Heart right ventricle (tissue), 16 donors: ENCODE measurements around the gene TBC1D26. TPM values are rescaled to one million over a fixed set of nuclear protein-coding genes. Genes with fewer than 3 reads are reported as not detected.
"Not testable (repeated sequence)": the region's sequence is repeated elsewhere in the genome, so short reads cannot be mapped to it uniquely, and the experiment has no call there.

Experiments
- ATAC-seq, 8 donors: fragments of 200-7000 bp; cut with Tn5 transposase; one replicate each; pipeline ENCODE4 v1.9.1; 2020; ENCODE audit warnings: mild to moderate bottlenecking in 8 of 8, moderate library complexity in 8 of 8, moderate number of reproducible peaks in 1 of 8
- DNase-seq, 2 donors: peaks; one replicate each; pipeline ENCODE4 v3.0.0-alpha.2; 2020
- H3K27ac ChIP-seq, 10 donors: fragments of 200-600 bp; sonication (generic) in 2 of 10; one replicate each; pipeline versions ENCODE4 v1.5.0 to v1.8.0; 2020 to 2022; ENCODE audit warnings: mild to moderate bottlenecking in 3 of 10
- H3K27me3 ChIP-seq, 7 donors: fragments of 200-600 bp; one replicate each; pipeline ENCODE4 v1.8.0; 2021 to 2022; ENCODE audit warnings: mild to moderate bottlenecking in 2 of 7
- H3K36me3 ChIP-seq, 9 donors: fragments of 200-600 bp; sonication (generic) in 1 of 9; one replicate each; pipeline versions ENCODE4 v1.5.0 to v1.8.0; 2020 to 2022; ENCODE audit warnings: mild to moderate bottlenecking in 2 of 9
- H3K4me1 ChIP-seq, 9 donors: fragments of 200-600 bp; sonication (generic) in 1 of 9; one replicate each; pipeline versions ENCODE4 v1.5.0 to v1.8.0; 2020 to 2022; ENCODE audit warnings: mild to moderate bottlenecking in 4 of 9
- H3K4me3 ChIP-seq, 10 donors: fragments of 200-600 bp; sonication (generic) in 2 of 10; one replicate each; pipeline versions ENCODE4 v1.5.0 to v1.8.0; 2020 to 2022; ENCODE audit warnings: mild to moderate bottlenecking in 7 of 10, moderate library complexity in 2 of 10
- H3K9me3 ChIP-seq, 11 donors: fragments of 200-600 bp in 10 of 11; sonication (generic) in 2 of 11; one replicate each; pipeline versions ENCODE4 v1.5.0 to v1.8.0; 2013 to 2022; ENCODE audit warnings: mild to moderate bottlenecking in 2 of 11, control low read depth in 1 of 11, moderate library complexity in 1 of 11
- WGBS, 2 donors: extraction: QIAGEN DNeasy Blood & Tissue Kit; methylation state at CpG; one replicate each; pipeline ENCODE4 v1.1.7; 2013; ENCODE audit warnings: inconsistent platforms in 1 of 2; 5-methylcytosine and 5-hydroxymethylcytosine counted together
- intact Hi-C, 10 donors: fragments of 100-400 bp; cut with DNase I; formaldehyde crosslinking; loops; one replicate each; pipeline versions ENCODE4 v1.11.1 to v1.14.2; 2022
- long read RNA-seq, 3 donors: library from polyadenylated mRNA; unstranded; transcript quantifications; one replicate each; pipeline ENCODE4 v2.0.0, GENCODE V29; 2020 to 2021
- polyA plus RNA-seq, 2 donors: library from polyadenylated mRNA; stranded (reverse); fragments of 200-250 nt; gene quantifications; one replicate each; pipeline ENCODE4 v1.2.3, GENCODE V29; 2013
- total RNA-seq, 10 donors: library from RNA; stranded (reverse); fragmentation: NEBNext Ultra II Directional in 3 of 10; extraction: Animal tissue kit (Norgen Biotek cat#: 25700) in 3 of 10; gene quantifications; one replicate each; pipeline versions ENCODE4 v1.2.1 to v1.2.4, GENCODE V29; 2021 to 2023
- TF ChIP-seq, protein P1 (sequence below), 9 donors: fragments of 200-600 bp; sonication (generic) in 2 of 9; IDR thresholded peaks; one replicate each; pipeline versions ENCODE4 v1.5.0 to v1.8.0; 2021 to 2022; ENCODE audit warnings: antibody characterized with exemption in 9 of 9, mild to moderate bottlenecking in 5 of 9, moderate library complexity in 1 of 9
- donor health status: Arrhythmogenic right ventricular cardiomyopathy.
- donor health status: ischemic (EF 13 %, LVEDD 7.1; RV severe dilation, severe dysfunction).
- donor health status: healthy with polysubstance abuse.
- donor health status: DM: no; HTN: yes; CAD: no.
- donor health status: DM: no; HTN: no; CAD: no.
- donor health status: ischemic (EF 25% LVEDD 6.9; RV normal size, moderate dysfunction).
- donor health status: ischemic (EF 25% LVEDD 5.7; RV mildly dilated, moderate dysfunction).
- donor health status: healthy.
- donor health status: DM: yes; HTN: yes; CAD: no.
- donor health status: Ischemic cardiomyopathy.
- donor health status: ischemic (EF 35%, LVEDD 5.7; RV mildly dilated, moderate dysfunction).
- donor health status: nonischemic (EF 11% LVEDD 7.7; RV severe dilation, severe dysfunction).
- donor health status: DM: yes; HTN: yes; CAD: no.
- donor health status: PGD.
- donor health status: ischemic (EF 29% LVEDD 5.4; RV normal size, mild dysfunction).
- donor health status: nonischemic (EF 23%, LVEDD 6.1; RV moderate dilation, normal function).

Gene TBC1D26
- not detected for total RNA-seq
- under 1 TPM in 1 of 2 donors, not detected in 1; 0.07 TPM for polyA plus RNA-seq
- long read RNA-seq, donor 1 = 0 reads
- long read RNA-seq, donor 2 = 0 reads
- long read RNA-seq, donor 3 = 0 reads

GRCh38 chr17:15731900-15732299 is at the start of gene TBC1D26:
Gene TBC1D26, plus strand, starts transcription at chr17:15732283. Its CDS starts 3,066 bp downstream, at chr17:15735349.
- H3K36me3 ChIP-seq, H3K9me3 ChIP-seq, ATAC-seq, DNase-seq, intact Hi-C loops, H3K4me3 ChIP-seq, H3K4me1 ChIP-seq, H3K27me3 ChIP-seq, H3K27ac ChIP-seq: not testable (repeated sequence)
- WGBS, 2 donors = 77 to 87% methylated on average over 8 to 10 of the region's 10 CpGs

DNA sequence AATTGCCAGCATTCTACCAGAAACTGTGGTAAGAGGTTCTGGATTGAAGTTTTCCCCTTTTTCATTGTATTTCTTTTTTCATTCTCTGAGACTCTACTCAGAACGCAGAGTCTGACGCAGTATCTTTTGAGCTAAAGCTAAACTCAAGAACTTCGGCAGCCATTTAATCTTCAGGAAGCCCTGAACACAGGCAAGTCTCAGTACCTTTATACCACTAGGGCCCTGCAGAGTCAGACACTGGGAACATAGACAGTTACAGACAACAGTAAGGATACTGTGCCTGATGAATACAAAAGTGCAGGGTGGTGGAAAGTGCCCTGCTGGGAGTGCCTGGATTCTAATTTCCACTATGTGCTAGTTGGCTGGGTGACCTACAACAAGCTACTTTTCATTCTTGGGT is 48.9 kb upstream of the TBC1D26 start:
- ATAC-seq, H3K27me3 ChIP-seq: not testable (repeated sequence)
- 93 to 96% methylated on average over 3 of the region's 3 CpGs for WGBS, 2 donors

DNA sequence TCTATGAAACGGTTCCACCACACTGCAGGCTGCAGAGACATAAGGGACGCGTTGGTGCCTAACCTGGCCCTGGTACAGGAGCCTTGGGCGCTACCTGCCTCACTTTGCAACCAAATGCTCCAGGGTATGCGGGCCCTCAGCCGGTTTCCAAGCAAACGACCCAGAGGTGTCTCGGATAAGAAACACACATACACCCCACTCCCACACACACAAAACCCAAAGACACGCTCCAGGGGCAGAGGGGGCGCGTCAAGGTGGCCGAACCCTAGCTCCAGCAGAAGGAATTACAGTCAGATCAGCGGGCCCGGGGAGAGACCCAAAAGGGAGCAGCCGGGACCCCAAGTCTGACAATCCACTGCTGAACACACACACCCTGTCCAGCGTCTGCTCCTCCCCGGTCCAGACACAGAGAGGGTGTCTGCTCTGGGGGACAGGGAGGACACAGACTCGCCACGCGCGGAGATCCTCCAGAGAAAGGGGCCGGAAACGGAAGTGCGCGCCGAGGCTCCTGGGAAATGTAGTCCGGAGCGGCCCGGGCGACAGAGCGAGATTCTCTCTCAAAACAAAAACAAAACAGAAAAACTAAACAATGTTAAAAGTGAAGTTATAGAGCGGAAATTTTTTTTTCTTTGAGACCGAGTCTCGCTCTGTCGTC is 48.1 kb upstream of the TBC1D26 start, which contains the start of gene TRIM16:
TSS of gene TRIM16 (minus strand) at position 488 of the 655 bp plus-strand sequence. CDS start 32,702 bp downstream, outside the sequence.
- H3K9me3 ChIP-seq, H3K36me3 ChIP-seq, H3K4me1 ChIP-seq, H3K27me3 ChIP-seq, intact Hi-C loops: not testable (repeated sequence)
- Histone ChIP-seq H3K4me3 (peak within 1 kb of the TSS; percentile 30 to 69 (median 62)), H3K27ac (peak within 1 kb of the TSS in 9 of 10 donors; percentile 38 to 81 (median 60))
- ATAC-seq = peak; percentile 89 to 98 (median 96)
- TF ChIP-seq, protein P1, sequence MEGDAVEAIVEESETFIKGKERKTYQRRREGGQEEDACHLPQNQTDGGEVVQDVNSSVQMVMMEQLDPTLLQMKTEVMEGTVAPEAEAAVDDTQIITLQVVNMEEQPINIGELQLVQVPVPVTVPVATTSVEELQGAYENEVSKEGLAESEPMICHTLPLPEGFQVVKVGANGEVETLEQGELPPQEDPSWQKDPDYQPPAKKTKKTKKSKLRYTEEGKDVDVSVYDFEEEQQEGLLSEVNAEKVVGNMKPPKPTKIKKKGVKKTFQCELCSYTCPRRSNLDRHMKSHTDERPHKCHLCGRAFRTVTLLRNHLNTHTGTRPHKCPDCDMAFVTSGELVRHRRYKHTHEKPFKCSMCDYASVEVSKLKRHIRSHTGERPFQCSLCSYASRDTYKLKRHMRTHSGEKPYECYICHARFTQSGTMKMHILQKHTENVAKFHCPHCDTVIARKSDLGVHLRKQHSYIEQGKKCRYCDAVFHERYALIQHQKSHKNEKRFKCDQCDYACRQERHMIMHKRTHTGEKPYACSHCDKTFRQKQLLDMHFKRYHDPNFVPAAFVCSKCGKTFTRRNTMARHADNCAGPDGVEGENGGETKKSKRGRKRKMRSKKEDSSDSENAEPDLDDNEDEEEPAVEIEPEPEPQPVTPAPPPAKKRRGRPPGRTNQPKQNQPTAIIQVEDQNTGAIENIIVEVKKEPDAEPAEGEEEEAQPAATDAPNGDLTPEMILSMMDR (IDR thresholded peaks at IDR 0.05) = peak in 2 of 9 donors; percentile 22 to 43
- 1 to 3% methylated on average over 29 to 35 of the region's 35 CpGs for WGBS, 2 donors
- DNase-seq = peak; percentile 81 to 85

More for the DNA sequence above, 48.9 kb upstream of the TBC1D26 start:
- intact Hi-C loops, H3K27ac ChIP-seq, H3K9me3 ChIP-seq, DNase-seq, H3K4me1 ChIP-seq, H3K36me3 ChIP-seq: not testable (repeated sequence)
- H3K4me3 ChIP-seq = peak overlapping the region in 1 of 10 donors; percentile 67

DNA sequence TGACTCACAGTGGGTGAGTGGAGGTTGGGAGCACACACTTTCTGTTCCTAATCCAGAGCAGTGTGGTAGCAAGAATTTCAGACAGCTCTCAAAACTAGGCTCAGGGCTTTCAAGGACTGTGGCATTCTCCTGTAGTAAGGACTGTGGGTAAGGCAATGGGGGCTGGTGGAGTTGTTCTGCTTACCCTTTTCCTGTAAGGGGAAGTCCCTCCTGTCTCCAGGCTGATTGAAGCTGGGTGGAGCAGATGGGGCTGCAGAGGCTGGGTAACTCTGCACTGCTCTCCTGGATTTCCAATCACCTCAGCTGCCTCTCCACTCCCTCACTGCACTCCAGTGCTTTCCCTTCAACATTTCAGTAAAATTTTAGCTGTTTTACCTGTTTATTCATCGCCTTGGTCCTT is 44.6 kb upstream of the TBC1D26 start:
- H3K4me3 ChIP-seq, H3K9me3 ChIP-seq, H3K4me1 ChIP-seq, H3K27ac ChIP-seq, H3K27me3 ChIP-seq, intact Hi-C loops, ATAC-seq, DNase-seq, H3K36me3 ChIP-seq: not testable (repeated sequence)
- 90 to 100% methylated on average over 1 of the region's 1 CpG for WGBS, 2 donors

DNA sequence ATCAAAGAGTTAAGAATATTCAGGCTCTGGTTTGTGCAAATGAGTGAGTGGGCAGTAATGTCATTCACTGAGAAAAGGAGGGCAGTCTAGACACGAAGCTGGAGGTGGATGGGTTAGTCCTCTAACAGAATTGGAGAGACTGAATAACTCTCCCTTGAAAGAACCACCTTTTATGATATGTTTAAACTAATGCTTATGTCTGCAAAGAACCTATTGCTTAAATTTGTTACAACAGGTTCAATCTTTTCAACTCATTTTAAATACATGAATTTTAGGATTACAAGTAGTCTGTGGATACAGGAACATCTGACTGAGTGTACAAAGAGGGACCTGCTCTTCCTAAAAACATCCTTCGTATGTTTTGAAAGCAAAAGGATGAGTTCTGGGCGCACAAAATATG is 33.1 kb upstream of the TBC1D26 start:
- H3K36me3 ChIP-seq, intact Hi-C loops, DNase-seq, H3K9me3 ChIP-seq, H3K27me3 ChIP-seq, H3K4me1 ChIP-seq, ATAC-seq: not testable (repeated sequence)
- WGBS, 2 donors = 0 to 14% methylated on average over 1 of the region's 3 CpGs
- Histone ChIP-seq H3K4me3 (peak overlapping the region in 9 of 10 donors; percentile 46 to 65 (median 58)), H3K27ac (peak overlapping the region in 7 of 10 donors; percentile 27 to 70 (median 50))

GRCh38 chr17:15699413-15699924 is 32.6 kb upstream of the TBC1D26 start, which contains the start of gene ZNF286A:
Gene ZNF286A, plus strand, starts transcription at chr17:15699752. Its CDS starts 578 bp downstream, at chr17:15700330.
- H3K9me3 ChIP-seq, H3K27me3 ChIP-seq, H3K4me1 ChIP-seq, intact Hi-C loops, H3K36me3 ChIP-seq: not testable (repeated sequence)
- Histone ChIP-seq H3K27ac (peak within 1 kb of the TSS in 8 of 10 donors; percentile 27 to 70 (median 43)), H3K4me3 (peak within 1 kb of the TSS; percentile 22 to 65 (median 58))
- 0 to 1% methylated on average over 44 of the region's 44 CpGs for WGBS, 2 donors
- DNase-seq (peak; percentile 97 to 99), ATAC-seq (peak; percentile 99 to 100 (median 100))

- Histone ChIP-seq H3K4me3 (peak overlapping the region; percentile 22 to 65 (median 58)), H3K27ac (peak overlapping the region in 5 of 10 donors; percentile 27 to 70 (median 63)), H3K36me3 (peaks cover 0 to 14% (median 0%) of the 10 kb centered on the region in 9 donors)
- DNase-seq, intact Hi-C loops, H3K27me3 ChIP-seq, H3K9me3 ChIP-seq, H3K4me1 ChIP-seq: not testable (repeated sequence)
- ATAC-seq = peak; percentile 16 to 60 (median 46)
- WGBS, 2 donors = 0 to 1% methylated on average over 5 to 12 of the region's 21 CpGs
These were observed 32.1 kb upstream of the TBC1D26 start for GRCh38 chr17:15699937-15700336.

DNA sequence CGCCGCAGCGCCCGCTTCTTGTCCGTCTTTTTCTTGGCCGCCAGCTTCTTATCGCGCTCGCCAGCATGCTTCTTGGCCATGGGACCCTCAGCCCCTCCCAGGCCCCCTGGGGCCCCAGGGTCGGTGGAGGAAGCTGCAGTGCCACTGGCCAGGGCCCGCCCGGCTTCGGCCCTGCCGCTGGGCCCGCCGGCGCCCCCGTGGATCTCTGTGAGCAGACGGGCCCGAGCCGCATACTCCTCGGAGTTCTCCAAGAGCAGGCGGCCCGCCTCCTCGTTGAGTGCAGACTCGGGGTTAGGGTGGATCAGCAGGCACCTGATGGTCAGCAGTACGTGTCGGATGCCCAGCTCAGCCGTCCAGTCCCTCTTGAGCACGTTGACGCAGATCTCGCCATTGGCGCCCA is 27.8 kb upstream of the TBC1D26 start:
- 98 to 99% methylated on average over 24 of the region's 33 CpGs for WGBS, 2 donors
- Histone ChIP-seq H3K9me3 (peaks cover 0 to 44% (median 3%) of the 10 kb centered on the region in 11 donors), H3K36me3 (peaks cover 0 to 57% (median 16%) of the 10 kb centered on the region in 9 donors)
- H3K4me1 ChIP-seq, ATAC-seq, H3K4me3 ChIP-seq, H3K27me3 ChIP-seq, intact Hi-C loops, H3K27ac ChIP-seq, DNase-seq: not testable (repeated sequence)

DNA sequence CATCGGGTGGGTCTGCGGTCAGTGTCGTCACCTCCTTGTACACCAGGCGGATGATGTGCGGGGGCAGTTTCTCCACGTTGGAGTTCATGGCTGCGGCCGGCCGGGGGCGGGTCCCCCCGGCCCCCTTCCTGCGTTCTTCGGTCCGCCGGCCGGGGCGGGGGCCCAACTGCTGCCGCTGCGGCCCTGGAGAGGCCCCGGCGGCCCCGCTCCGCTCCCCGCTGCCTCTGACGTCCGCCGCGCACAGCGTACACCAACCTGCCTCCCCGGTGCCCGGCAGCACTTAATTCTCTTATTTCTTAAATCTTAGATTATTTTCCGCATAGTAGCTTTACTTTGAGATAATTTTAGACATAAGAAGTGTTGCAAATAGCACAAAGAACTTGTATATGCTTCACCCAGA is 27.3 kb upstream of the TBC1D26 start:
- Histone ChIP-seq H3K36me3 (peaks cover 0 to 63% (median 16%) of the 10 kb centered on the region in 9 donors), H3K9me3 (peaks cover 0 to 50% (median 3%) of the 10 kb centered on the region in 11 donors)
- H3K27me3 ChIP-seq, intact Hi-C loops, H3K4me3 ChIP-seq, H3K27ac ChIP-seq, DNase-seq, H3K4me1 ChIP-seq, ATAC-seq: not testable (repeated sequence)
- WGBS, 2 donors = 98% methylated on average over 32 of the region's 32 CpGs

DNA sequence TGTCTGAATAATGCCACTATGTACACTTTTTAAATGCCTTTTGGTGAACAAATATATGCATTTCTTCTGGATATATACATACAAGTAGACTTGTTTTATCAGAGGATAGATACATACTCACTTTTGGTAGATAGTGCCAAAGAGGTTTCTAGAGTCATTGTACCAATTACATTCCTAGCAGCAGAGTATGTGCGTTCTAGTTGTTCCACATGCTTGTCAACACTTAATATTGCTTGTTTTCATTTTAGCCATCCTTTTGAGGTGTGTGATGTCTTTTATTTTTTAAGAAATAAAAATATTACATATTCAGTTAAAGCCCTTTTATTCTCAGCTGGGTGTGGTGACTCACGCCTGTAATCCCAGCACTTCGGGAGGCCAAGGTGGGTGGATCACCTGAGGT is 23.2 kb upstream of the TBC1D26 start:
- H3K4me3 ChIP-seq, intact Hi-C loops, H3K4me1 ChIP-seq, ATAC-seq, DNase-seq, H3K27me3 ChIP-seq, H3K27ac ChIP-seq: not testable (repeated sequence)
- WGBS, 2 donors = 97% methylated on average over 3 of the region's 3 CpGs
- peaks cover 0 to 85% (median 4%) of the 10 kb centered on the region in 11 donors for H3K9me3 ChIP-seq
- H3K36me3 ChIP-seq = peaks cover 0 to 97% (median 26%) of the 10 kb centered on the region in 9 donors
